H9 (cell line): ENCODE data around the gene GLYAT. TPM values are rescaled to one million over a fixed set of nuclear protein-coding genes. Genes with fewer than 3 reads are reported as not detected.

ENCODE experiments used
- DNase-seq: peaks from one replicate; pipeline ENCODE4 v3.0.0-alpha.2; 2017
- H2AFZ ChIP-seq: one replicate; pipeline ENCODE4 v1.6.1; 2013; ENCODE audit warnings: mild to moderate bottlenecking, low read length, control low read depth, moderate library complexity
- H2AK5ac ChIP-seq: 2 replicates; pipeline ENCODE4 v1.6.1; 2013; ENCODE audit warnings: low read length, control low read depth, mixed read lengths; ENCODE audit not compliant: insufficient read length
- H2BK120ac ChIP-seq: one replicate; pipeline ENCODE4 v1.6.1; 2013; ENCODE audit warnings: low read depth, mild to moderate bottlenecking, low read length, control low read depth, inconsistent platforms; ENCODE audit not compliant: poor library complexity, severe bottlenecking
- H2BK12ac ChIP-seq: 2 replicates; pipeline ENCODE4 v1.6.1; 2013; ENCODE audit warnings: low read length, control low read depth, mixed read lengths, low read depth; ENCODE audit not compliant: insufficient read length
- H2BK15ac ChIP-seq: 2 replicates; pipeline ENCODE4 v1.6.1; 2013; ENCODE audit warnings: low read depth, low read length, control low read depth
- H2BK20ac ChIP-seq: one replicate; pipeline ENCODE4 v1.6.1; 2013; ENCODE audit warnings: low read depth, mild to moderate bottlenecking, low read length, control low read depth, inconsistent platforms; ENCODE audit not compliant: poor library complexity, severe bottlenecking
- H2BK5ac ChIP-seq: 2 replicates; pipeline ENCODE4 v1.6.1; 2013; ENCODE audit warnings: low read length, control low read depth, mixed read lengths; ENCODE audit not compliant: insufficient read length
- H3K14ac ChIP-seq: 2 replicates; pipeline ENCODE4 v1.6.1; 2013; ENCODE audit warnings: low read length, control low read depth; ENCODE audit not compliant: insufficient read depth
- H3K18ac ChIP-seq: 2 replicates; pipeline ENCODE4 v1.6.1; 2013; ENCODE audit warnings: low read depth, mild to moderate bottlenecking, mixed read lengths, low read length, control low read depth; ENCODE audit not compliant: insufficient read length
- H3K23ac ChIP-seq: 2 replicates; pipeline ENCODE4 v1.6.1; 2013; ENCODE audit warnings: low read length, control low read depth, mixed read lengths, low read depth; ENCODE audit not compliant: insufficient read length
- H3K23me2 ChIP-seq: 2 replicates; pipeline ENCODE4 v1.6.1; 2013; ENCODE audit warnings: low read depth, mild to moderate bottlenecking, mixed read lengths, low read length, control low read depth; ENCODE audit not compliant: insufficient read length, poor library complexity, severe bottlenecking
- H3K27ac ChIP-seq: 2 replicates; pipeline ENCODE4 v1.5.1; 2013; ENCODE audit warnings: low read length, control low read depth, mixed read lengths, low read depth; ENCODE audit not compliant: insufficient read length
- H3K27me3 ChIP-seq: 2 replicates; pipeline ENCODE4 v1.6.1; 2013; ENCODE audit warnings: low read length, control low read depth, inconsistent platforms; ENCODE audit not compliant: insufficient read depth
- H3K4ac ChIP-seq: 2 replicates; pipeline ENCODE4 v1.6.1; 2013; ENCODE audit warnings: low read depth, mild to moderate bottlenecking, control low read depth, inconsistent platforms, low read length, moderate library complexity
- H3K4me1 ChIP-seq: 2 replicates; pipeline ENCODE4 v1.6.1; 2013; ENCODE audit warnings: low read length, control low read depth, inconsistent platforms; ENCODE audit not compliant: insufficient read depth
- H3K4me2 ChIP-seq: 2 replicates; pipeline ENCODE4 v1.6.1; 2013; ENCODE audit warnings: low read length, control low read depth, mixed read lengths; ENCODE audit not compliant: insufficient read length, insufficient read depth
- H3K56ac ChIP-seq: 2 replicates; pipeline ENCODE4 v1.6.1; 2013; ENCODE audit warnings: low read depth, mild to moderate bottlenecking, mixed read lengths, low read length, control low read depth; ENCODE audit not compliant: insufficient read length
- H3K79me1 ChIP-seq: 2 replicates; pipeline ENCODE4 v1.6.1; 2013; ENCODE audit warnings: low read depth, mild to moderate bottlenecking, moderate library complexity, low read length, control low read depth, inconsistent platforms; ENCODE audit not compliant: insufficient read depth, poor library complexity, severe bottlenecking
- H3K79me2 ChIP-seq: 2 replicates; pipeline ENCODE4 v1.6.1; 2013; ENCODE audit warnings: low read length, control low read depth, inconsistent platforms; ENCODE audit not compliant: insufficient read depth
- H3K9ac ChIP-seq: 2 replicates; pipeline ENCODE4 v1.6.1; 2013; ENCODE audit warnings: low read length, control low read depth, mixed read lengths; ENCODE audit not compliant: insufficient read length; ENCODE audit errors: extremely low read depth
- H3K9me3 ChIP-seq: one replicate; pipeline ENCODE4 v1.6.1; 2013; ENCODE audit warnings: low read depth, low read length, inconsistent platforms; ENCODE audit not compliant: control insufficient read depth
- H3T11ph ChIP-seq: one replicate; pipeline ENCODE4 v1.6.1; 2013; ENCODE audit warnings: mild to moderate bottlenecking, low read length, control low read depth, inconsistent platforms
- H4K20me1 ChIP-seq: one replicate; pipeline ENCODE4 v1.6.1; 2013; ENCODE audit not compliant: control insufficient read depth, insufficient read length, insufficient read depth
- H4K5ac ChIP-seq: 2 replicates; pipeline ENCODE4 v1.6.1; 2013; ENCODE audit warnings: low read depth, mild to moderate bottlenecking, mixed read lengths, low read length, control low read depth; ENCODE audit not compliant: insufficient read length
- H4K8ac ChIP-seq: replicated peaks from 2 replicates; pipeline ENCODE4 v1.6.1; 2013; ENCODE audit warnings: low read length, control low read depth, mixed read lengths, low read depth; ENCODE audit not compliant: insufficient read length
- H4K91ac ChIP-seq: 2 replicates; pipeline ENCODE4 v1.6.1; 2013; ENCODE audit warnings: low read depth, mild to moderate bottlenecking, moderate library complexity, mixed read lengths, low read length, control low read depth; ENCODE audit not compliant: insufficient read length
- H3K27ac Mint-ChIP-seq, 3 experiments: 2 replicates in 2 of 3; 3 replicates in 1 of 3; pipeline ENCODE4 v1.8.0; 2020 to 2021; ENCODE audit warnings: mixed read lengths in 3 of 3, mild to moderate bottlenecking in 1 of 3, moderate library complexity in 1 of 3
- H3K27me3 Mint-ChIP-seq: 2 replicates; pipeline ENCODE4 v1.8.0; 2021; ENCODE audit warnings: low read depth, mild to moderate bottlenecking, moderate library complexity, mixed read lengths
- H3K36me3 Mint-ChIP-seq, 3 experiments: 2 replicates in 2 of 3; 3 replicates in 1 of 3; pipeline ENCODE4 v1.8.0; 2020 to 2021; ENCODE audit warnings: low read depth in 3 of 3, mixed read lengths in 3 of 3; ENCODE audit not compliant: insufficient read depth in 1 of 3
- H3K4me1 Mint-ChIP-seq, 2 experiments: 2 replicates each; pipeline ENCODE4 v1.8.0; 2020; ENCODE audit warnings: mixed read lengths in 2 of 2
- H3K4me3 Mint-ChIP-seq, 2 experiments: 2 replicates in 1 of 2; 3 replicates in 1 of 2; pipeline ENCODE4 v1.8.0; 2020 to 2021; ENCODE audit warnings: mild to moderate bottlenecking in 2 of 2, mixed read lengths in 2 of 2, moderate library complexity in 1 of 2
- H3K9me3 Mint-ChIP-seq, 2 experiments: 2 replicates in 1 of 2; 3 replicates in 1 of 2; pipeline ENCODE4 v1.8.0; 2020; ENCODE audit warnings: mild to moderate bottlenecking in 2 of 2, mixed read lengths in 2 of 2, moderate library complexity in 1 of 2
- WGBS: extraction: QIAGEN DNeasy Blood & Tissue Kit; methylation state at CpG from one replicate; pipeline ENCODE4 v1.1.7; 2013; ENCODE audit warnings: missing lambda C conversion rate, low lambda C conversion rate, mixed read lengths; ENCODE audit not compliant: insufficient read length; ENCODE audit errors: extremely low coverage; 5-methylcytosine and 5-hydroxymethylcytosine counted together
- total RNA-seq: library from RNA; stranded (reverse); gene quantifications from 2 replicates; pipeline ENCODE4 v1.2.1, GENCODE V29; 2021
- TF ChIP-seq, protein P1 (sequence below): fragments of 200-600 bp; sonication (generic); conservative IDR thresholded peaks from 3 replicates; pipeline ENCODE4 v1.8.0; 2021; ENCODE audit warnings: antibody characterized with exemption, mild to moderate bottlenecking

Gene GLYAT
- total RNA-seq, 1 experiment from 2014 or later = not detected

GRCh38 chr11:58768137-58768536 lies 36.4 kb upstream of the GLYAT start:
- H3K4me1 ChIP-seq = no peaks in the 10 kb centered on the region
- H3K4me3 Mint-ChIP-seq = no peak overlapping the region
- no peak overlapping the region for H4K8ac ChIP-seq
- no peak for DNase-seq
- H2BK15ac ChIP-seq = no peak overlapping the region
- no peak overlapping the region for H3K18ac ChIP-seq
- H4K5ac ChIP-seq = no peak overlapping the region
- no peaks in the 10 kb centered on the region for H3K27me3 ChIP-seq
- no peak overlapping the region for H2BK5ac ChIP-seq
- H3K9me3 ChIP-seq = peaks cover 39% of the 10 kb centered on the region
- no peak overlapping the region for H3K56ac ChIP-seq
- no peak overlapping the region for H3K9ac ChIP-seq
- H3K27me3 Mint-ChIP-seq = no peaks in the 10 kb centered on the region; the same call in none of the 2 replicates
- H2AK5ac ChIP-seq = no peak overlapping the region
- no peak overlapping the region for H2AFZ ChIP-seq
- no peak overlapping the region for H3K14ac ChIP-seq
- H3K36me3 Mint-ChIP-seq = peaks cover 6 to 33% (median 9%) of the 10 kb centered on the region in 3 experiments; a peak in 6 of 7 replicates
- H2BK120ac ChIP-seq = no peak overlapping the region
- no peak overlapping the region for H2BK12ac ChIP-seq
- H2BK20ac ChIP-seq = no peak overlapping the region
- TF ChIP-seq, protein P1, sequence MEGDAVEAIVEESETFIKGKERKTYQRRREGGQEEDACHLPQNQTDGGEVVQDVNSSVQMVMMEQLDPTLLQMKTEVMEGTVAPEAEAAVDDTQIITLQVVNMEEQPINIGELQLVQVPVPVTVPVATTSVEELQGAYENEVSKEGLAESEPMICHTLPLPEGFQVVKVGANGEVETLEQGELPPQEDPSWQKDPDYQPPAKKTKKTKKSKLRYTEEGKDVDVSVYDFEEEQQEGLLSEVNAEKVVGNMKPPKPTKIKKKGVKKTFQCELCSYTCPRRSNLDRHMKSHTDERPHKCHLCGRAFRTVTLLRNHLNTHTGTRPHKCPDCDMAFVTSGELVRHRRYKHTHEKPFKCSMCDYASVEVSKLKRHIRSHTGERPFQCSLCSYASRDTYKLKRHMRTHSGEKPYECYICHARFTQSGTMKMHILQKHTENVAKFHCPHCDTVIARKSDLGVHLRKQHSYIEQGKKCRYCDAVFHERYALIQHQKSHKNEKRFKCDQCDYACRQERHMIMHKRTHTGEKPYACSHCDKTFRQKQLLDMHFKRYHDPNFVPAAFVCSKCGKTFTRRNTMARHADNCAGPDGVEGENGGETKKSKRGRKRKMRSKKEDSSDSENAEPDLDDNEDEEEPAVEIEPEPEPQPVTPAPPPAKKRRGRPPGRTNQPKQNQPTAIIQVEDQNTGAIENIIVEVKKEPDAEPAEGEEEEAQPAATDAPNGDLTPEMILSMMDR = no peak
- H3K27ac ChIP-seq = no peak overlapping the region
- H3K27ac Mint-ChIP-seq = no peak overlapping the region
- no peak overlapping the region for H3K4ac ChIP-seq
- peaks cover 85 to 93% of the 10 kb centered on the region in 2 experiments for H3K9me3 Mint-ChIP-seq
- H3K4me2 ChIP-seq = no peak overlapping the region
- no peaks in the 10 kb centered on the region for H3K23me2 ChIP-seq
- no CpG with 5 or more reads among the region's 2 CpGs for WGBS
- no peaks in the 10 kb centered on the region for H3K4me1 Mint-ChIP-seq
- H3K79me2 ChIP-seq = no peaks in the 10 kb centered on the region
- no peaks in the 10 kb centered on the region for H3K79me1 ChIP-seq
- no peak overlapping the region for H4K91ac ChIP-seq
- H3K23ac ChIP-seq = no peak overlapping the region
- no peak overlapping the region for H3T11ph ChIP-seq
- no peaks in the 10 kb centered on the region for H4K20me1 ChIP-seq
